LoVo (cell line): Measurements from ENCODE around the gene KNDC1.
"Not testable (repeated sequence)": the region's sequence is repeated elsewhere in the genome, so short reads cannot be mapped to it uniquely, and the experiment has no call there.

Experiments
- DNase-seq: peaks from one replicate; pipeline ENCODE4 v3.0.0-alpha.2; 2016; ENCODE audit warnings: low spot score

Gene KNDC1

DNA sequence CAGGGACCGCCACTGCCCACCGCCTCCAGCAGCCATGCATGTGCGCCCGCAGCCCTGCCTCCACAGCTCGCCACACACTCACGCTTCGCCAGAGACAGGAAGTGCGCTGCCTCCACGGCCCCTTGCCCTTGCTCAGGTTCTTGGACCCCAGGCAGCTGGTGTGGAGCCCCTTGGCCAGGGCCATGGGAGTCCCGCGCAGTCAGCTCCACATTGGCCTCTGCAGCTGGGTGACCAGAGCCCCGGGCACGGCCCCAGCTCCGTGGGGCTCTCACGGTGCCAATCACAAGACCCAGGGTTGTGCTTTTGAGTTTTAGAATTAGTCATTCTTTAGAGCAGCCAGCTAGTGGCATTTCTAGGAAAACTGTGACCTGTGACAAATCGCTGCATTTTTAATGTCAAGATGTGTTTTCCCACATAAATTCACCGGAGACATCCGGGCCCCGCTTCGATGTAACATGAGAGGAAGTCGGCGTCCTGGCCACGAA is 65.7 kb downstream of the KNDC1 start:
- DNase-seq, result no peak

DNA sequence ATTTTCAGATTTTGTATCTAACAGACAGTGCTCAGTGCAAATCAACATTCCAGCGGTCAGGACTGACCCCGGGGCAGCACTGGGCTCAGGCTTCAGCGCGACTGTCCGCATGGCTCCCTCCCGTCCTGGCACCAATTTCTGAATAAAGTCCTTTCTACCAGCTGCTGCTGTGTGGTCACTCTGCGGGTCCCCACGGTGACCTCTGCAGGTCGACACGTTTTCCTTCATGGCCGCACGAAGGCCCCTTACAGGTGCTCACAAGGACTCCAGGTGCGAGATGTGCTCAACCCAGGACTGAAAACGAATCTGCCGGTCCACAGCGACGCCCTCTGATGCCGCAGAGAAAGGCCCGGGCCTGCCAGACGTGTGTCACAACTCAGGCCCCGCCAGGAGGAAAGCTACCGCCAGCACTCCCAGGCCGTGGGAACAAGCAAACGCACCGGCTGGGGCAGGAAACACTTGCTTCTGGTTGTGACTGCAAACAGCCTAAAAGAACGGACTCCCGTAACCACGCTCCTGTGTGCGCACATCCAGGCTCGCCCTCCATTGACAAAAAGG is 66.3 kb downstream of the KNDC1 start:
- no peak for DNase-seq

DNA sequence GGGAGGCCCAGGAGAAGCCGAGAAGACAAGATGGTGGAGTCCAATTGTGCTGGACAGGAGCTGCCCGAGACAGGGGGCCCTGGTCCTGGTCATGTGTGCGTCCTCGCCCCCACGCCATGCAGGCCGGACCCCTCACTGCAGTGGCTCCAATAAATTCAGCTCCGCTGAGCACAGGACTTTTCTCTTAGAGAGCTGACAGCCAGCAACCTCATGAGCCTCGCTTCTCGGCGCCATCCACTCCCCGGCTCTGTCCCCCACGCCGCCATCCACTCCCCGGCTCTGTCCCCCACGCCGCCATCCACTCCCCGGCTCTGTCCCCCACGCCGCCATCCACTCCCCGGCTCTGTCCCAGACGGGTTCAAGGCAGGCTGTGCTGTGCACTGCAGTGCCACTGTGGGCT is 67.2 kb downstream of the KNDC1 start:
- no peak for DNase-seq

DNA sequence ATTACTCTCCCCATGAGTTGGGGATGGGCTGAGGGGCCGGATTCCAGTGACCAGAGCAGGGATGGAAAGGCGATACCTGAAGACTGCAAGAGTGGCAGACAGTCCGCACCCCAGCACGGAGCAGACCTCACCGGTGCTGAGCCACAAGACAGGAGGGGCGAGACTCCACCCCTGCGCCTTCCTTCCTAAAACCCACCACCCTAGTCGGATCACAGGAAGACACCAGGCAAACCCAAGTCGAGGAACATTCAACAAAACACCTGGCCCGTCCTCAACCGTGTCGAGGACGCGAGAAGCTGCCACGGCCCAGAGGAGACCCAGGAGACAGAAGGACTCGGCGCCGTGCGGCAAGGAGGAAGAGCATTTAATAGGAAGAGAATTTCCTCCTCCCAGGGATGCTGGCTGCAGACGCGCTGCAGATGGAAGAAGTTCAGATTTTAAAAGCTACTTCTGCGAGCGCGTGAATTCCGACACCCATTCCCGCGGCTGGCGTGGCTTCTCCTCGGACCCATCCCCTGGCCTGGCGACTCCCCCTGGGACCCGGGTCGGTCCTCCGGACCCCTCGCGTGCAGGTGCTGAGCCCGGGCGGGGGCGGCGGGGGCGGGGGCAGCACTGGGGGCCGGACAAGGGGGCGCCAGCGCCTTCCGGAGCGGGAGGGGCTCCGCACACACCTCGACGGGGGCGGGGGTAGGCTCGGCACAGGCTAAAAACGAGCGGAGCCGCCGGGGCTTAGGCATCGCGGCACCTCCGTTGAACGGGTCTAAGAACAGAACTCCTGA is 69.4 kb downstream of the KNDC1 start:
- no peak for DNase-seq

DNA sequence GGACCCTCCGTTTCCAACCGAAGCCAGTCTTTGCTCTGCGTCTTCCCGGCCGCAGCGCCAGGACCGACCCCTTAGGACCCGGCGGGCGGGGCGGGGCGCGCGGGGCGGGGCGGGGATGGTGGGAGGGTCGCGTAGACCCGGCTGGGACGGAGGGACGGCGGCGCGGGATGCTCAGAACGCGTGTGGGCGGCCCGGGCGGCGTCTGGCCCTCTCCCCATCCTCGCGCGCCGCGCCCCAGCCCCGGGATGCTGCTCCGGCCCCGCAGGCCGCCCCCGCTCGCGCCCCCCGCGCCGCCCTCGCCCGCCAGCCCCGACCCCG is 70.0 kb downstream of the KNDC1 start, which contains the start of gene UTF1:
Gene UTF1, plus strand, starts transcription at position 174 of the 318 bp plus-strand sequence. Its CDS starts 72 bp downstream, at position 246.
- DNase-seq, result no peak

DNA sequence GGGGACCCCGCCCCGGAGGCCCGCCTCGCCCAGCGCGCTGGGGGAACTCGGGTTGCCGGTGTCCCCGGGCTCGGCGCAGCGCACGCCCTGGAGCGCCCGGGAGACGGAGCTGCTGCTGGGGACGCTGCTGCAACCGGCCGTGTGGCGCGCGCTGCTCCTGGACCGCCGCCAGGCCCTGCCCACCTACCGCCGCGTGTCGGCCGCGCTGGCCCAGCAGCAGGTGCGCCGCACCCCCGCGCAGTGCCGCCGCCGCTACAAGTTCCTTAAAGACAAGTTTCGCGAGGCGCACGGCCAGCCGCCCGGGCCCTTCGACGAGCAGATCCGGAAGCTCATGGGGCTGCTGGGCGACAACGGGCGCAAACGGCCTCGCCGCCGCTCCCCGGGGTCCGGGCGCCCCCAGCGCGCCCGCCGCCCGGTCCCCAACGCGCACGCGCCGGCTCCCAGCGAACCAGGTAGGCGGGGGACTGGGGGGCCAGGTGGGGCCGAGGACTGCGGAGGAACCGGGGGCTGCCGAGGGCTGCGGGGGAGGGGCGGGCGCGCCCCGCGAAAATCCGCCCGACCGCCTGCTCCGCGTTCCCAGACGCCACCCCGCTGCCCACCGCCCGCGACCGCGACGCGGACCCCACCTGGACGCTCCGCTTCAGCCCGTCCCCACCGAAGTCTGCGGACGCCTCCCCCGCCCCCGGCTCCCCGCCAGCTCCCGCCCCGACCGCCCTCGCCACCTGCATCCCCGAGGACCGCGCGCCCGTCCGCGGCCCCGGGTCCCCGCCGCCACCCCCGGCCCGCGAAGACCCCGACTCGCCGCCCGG is 70.6 kb downstream of the KNDC1 start:
- no peak for DNase-seq

DNA sequence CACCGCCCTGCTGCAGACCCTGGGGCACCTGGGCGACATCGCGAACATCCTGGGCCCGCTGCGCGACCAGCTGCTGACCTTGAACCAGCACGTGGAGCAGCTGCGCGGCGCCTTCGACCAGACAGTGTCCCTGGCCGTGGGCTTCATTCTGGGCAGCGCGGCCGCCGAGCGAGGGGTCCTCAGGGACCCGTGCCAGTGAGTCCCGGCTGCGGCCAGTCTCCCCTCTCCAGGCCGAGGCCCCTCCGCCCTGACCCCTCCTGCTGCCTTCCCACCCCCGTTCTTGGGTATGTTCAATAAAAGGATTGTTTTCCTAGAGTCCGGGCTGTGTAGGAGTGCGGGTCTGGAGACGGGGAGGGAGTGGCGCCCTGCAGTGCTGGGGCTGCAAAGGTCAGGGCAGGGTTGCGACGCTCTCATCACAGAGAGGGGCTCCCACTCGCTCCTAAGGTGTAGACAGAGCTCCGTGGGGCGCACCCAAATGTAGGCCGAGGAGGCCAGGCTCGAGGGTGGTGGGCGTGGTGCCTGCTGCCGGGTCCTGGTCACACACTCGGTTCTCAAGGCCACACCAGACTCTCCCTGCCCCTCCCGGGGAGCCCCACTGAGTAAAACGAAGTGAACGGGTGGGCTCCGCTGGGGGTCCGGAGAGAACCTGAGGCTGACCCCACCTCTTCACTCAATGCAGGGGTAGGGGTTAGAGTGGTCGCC is 71.4 kb downstream of the KNDC1 start:
- DNase-seq, result no peak

DNA sequence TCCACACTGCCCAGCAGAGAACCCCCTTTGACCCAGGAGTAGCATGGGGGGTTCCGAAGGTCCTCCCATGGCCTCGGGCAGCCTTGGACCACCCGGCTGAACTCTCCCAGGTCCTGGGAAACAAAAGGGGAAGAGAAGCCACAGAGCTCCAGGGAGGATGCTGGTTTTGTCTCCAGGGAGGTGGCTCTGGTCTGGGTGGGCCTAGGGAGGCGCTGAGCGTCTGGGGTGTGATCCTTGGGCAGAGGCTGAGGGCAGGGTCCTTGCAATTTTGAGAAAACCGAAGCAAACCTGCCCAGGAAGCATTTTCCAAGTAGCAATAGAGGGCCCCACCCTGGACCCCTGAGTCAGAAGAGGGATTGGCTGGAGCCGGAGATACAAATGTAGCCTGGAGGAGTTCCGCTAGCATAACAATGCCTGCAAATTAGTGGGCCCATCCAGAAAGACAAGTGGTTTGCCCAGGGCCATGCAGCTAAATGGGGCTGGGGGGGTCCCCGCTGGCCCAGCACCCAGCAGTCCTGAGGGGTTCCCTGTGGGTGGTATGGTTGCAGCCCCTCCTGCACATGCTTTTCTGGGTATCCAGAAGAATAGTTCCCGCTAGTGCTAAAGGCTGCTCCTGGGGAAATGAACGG is 72.0 kb downstream of the KNDC1 start:
- no peak for DNase-seq

DNA sequence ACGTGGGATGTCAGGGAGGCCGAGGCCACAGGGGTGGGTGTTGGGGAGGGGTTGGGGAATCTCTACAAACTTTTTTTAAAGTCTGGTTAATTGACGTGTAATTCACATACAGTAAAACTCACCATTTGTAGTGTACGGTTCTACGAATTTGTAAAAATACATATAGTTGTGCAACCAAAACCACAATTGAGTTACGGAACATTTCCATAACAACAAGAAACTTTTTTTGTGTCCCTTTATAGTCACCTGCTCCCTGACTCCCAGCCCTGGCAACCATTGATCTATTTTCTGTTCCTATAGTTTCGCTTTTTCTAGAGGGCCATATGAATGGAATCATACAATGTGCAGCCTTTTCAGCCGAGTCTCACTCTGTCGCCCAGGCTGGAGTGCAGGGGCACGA is 74.8 kb downstream of the KNDC1 start:
- DNase-seq, result not testable (repeated sequence)

DNA sequence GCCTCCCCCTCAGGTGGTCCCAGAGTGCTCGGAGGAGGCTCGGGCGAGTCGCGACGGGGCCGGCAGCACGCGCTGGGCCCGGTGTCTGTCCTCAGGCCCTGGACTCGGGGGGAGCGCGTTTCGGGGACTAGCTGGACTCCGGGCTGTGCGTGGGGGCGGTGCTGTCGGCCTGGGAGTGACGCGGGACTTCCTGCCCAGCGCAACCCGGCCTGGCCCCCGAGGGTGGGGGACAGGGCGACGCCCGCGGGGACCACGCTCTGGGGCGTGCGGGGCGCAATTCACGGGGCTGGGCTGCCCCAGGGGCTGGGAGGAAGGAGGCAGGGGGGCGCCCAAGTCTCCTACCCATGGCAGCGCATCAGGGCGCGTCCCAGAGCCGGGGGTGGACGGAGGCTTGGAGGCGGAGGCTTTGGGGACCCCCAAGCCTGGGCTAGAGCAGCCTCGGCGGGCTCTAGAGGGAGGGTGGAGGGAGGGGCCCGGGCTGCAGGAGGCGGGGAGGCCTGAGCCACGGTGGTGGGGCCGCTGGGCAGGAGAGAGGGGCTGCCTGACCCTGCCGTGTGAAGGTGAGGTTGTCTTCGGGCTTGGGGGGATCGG is 75.3 kb downstream of the KNDC1 start:
- DNase-seq, result no peak

DNA sequence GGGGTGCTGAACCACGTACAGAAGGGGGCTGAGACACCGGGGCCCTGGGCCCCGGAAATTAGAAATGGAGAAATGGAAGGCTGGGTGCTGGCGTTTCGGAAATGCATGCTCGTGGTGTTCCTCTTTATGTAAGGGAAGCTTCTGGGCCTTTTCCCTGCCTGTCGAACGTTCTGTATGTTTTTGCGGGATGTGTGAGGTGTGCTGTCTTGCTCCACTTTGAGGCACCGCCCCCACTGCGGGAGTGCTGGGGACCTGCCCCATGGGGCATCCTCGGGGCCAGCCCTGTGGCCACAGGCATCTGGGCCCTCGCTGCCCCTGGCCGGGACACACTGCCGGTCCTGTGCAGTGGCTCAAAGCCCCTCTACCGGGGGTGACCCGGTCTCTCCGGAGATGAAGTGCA is 75.9 kb downstream of the KNDC1 start:
- no peak for DNase-seq

DNA sequence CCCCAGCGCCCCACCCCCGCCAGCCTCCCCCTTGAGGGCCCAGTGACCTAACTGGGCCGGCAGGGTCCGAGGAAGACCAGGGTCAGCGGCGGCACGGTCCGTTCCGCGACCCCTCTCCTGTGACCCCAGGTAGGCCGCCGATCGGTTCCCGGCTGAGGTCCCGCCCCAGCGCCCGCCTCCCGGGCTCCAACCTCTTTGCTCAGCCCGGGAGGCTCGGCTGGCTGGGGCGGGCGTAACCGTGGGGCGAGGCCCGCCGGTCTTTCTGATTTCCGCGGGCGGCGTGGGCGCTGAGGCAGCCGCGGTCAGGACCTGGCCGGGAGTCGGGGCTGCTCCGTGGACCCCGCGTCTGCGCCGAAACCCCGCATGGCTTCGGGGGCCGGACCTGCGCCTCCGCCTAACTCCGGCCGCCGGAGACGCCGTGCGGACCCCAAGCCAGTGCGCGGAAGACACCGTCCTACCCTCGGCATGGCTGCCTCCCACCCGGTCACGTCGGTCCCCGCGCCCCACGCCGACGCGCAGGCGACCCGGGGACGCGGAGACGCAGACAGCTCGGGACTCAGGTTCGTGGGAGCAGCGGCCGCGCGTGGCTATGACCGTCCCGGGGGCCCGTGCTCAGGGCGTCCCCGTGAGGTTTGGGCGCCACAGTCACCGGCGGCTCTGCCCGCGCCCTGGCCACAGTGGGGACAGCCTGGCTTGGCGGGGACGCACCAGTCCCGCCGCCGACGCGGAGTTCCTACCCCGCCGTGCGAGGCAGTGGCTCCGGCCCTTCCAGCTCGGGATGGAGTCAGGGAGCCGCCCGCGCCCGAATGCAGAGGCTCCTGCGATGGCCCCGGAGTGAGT is 76.6 kb downstream of the KNDC1 start:
- DNase-seq, result no peak

DNA sequence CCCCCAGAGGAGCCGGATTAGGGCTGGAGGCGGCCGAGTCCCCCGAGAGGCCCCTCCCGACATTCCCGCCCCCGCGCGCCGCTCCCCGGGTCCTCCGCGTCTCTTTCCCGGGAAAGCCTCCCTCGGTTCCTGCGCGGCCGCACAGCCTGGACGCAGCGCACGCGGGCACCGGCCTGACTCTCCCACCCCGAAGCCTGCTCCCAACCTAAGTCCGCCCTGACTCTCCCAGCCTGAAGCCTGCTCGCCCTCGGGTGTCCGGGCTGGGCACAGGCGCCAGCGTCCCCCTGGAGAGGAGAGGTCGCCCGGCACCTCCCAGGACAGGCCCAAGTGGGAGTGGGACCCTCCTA is 77.2 kb downstream of the KNDC1 start:
- DNase-seq, result no peak

DNA sequence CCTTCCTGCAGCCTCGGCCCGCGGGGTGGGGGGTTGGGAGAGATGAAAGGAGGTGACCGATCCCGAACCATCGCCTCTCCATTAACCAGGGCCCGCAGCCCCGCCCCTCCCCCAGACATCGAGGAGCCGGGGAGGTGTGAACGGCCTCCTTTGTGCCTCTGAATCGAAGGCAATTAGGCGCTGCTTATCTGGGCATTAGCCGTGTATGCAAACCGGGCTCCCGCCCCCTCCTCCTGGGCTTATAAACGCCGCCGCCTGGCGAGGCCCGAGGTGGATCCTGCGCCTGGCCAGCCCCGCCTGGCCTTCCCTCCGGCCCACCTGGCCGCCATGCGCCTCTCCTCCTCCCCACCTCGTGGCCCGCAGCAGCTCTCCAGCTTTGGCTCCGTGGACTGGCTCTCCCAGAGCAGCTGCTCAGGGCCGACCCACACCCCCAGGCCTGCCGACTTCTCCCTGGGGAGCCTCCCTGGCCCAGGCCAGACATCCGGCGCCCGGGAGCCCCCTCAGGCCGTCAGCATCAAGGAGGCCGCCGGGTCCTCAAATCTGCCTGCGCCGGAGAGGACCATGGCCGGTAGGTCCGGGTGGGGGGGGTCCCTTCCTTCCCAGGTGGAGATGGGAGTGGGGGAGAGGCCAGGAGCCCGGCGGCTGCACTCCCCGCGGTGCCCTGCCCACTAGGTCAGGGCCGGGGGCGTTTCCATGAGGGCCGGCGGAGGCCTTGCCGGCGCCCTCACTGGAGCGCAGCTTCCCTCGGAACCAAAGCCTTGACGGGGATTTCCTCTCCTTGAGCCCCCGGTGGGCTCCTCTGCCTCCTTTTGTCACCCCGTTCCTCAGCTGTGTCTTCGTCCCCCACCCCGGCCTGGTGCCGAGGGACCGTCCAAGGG is 77.8 kb downstream of the KNDC1 start, which contains the start of gene VENTX:
Gene VENTX, plus strand, starts transcription at position 268 of the 878 bp plus-strand sequence. Its CDS starts 60 bp downstream, at position 328.
- no peak for DNase-seq

DNA sequence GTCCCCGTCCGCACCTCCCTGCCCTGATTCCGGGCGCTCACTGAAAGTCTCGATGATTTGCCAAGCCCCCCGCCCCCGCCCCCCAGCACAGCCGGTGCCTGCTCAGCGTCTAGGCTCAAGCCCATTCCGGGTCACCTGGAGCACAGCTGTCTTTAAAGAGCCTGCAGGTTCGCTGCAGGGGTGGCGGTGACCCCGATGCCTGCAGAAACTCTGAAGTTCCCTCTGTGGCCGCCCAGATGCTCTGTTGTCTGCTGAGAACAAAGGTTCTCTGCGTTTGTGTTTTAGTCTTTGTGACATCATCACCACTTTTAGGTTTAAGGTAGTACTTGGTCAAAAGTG is 78.4 kb downstream of the KNDC1 start:
- DNase-seq, result no peak

DNA sequence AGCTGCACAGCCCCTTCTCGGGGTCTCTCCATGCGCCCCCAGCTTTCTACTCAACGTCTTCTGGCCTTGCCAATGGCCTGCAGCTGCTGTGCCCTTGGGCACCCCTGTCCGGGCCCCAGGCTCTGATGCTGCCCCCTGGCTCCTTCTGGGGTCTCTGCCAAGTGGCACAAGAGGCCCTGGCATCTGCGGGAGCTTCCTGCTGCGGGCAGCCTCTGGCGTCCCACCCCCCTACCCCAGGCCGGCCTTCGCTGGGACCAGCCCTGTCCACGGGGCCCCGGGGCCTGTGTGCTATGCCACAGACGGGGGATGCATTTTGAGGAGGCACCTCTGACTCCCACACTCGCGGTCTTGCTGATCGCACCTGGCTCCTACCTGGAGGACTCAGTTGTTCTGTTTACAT is 80.0 kb downstream of the KNDC1 start:
- DNase-seq, result no peak

DNA sequence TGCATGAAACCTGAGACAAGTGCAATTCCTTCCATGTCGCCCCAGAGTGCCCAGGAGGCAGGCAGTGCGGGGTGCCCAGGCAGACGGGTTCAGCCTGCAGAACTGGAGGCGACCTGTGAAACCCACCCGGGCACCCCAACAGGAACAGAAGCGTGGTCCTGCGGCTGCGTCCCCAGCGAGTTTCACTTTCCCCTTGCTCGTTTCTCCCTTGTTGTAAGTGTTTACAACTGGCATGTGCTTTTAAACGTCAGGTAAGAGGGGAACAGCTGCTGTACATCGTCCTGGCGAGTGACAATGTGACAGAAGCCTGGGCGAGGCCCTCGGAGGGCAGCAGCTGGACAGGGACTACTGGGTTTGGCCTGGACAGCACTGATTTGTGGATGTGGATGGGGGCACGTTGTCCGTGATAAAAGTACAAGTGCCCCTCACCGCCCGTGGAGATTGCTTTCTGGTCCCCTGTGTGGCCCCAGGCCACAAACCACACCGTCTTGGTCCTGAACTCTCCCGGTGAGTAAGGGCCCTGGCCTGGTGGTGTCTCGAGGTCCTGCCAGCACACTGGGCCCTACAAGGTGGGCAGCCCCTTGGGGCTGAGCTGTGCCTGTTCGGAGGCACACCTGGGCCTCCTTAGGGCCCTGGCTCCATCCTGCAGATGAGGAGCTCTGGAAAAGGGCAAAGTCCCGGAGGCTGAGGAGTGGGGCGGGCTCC is 81.6 kb downstream of the KNDC1 start:
- DNase-seq, result no peak

DNA sequence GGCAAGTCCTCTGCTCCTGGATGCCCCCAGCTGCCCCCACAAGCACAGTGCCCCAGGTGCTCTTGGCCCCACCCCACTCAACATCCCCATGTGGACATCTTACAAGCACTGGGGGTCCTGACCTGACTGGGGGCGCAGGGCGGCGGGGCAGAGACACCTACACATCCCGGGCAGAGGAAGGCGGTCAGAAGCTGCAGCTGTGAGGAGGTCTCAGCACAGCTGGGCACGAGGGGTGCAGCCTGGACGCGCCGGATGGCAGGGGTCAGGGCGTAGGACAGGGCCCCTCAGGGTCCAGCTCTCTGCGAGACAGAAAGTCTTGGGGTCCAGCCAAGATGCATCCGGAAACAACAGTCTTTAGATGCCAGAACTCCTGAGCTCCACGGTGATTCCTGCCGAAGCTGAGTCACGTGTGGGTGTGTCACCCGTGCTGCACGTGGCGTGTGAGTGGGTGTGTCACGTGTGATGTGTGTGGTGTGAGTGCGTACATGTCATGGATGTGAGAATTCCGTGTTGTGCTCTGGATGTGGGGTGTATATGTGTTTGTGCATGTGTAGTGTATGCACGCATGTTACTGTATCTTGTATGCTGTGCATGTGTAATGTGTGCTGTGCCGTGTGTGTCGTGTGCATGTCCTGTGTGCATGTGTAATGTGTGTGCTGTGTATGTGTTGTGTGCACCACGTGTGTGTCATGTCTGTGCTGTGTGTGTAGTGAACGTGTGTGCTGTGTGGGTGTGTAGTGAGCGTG is 82.8 kb downstream of the KNDC1 start:
- no peak for DNase-seq
